Chondrocyte (in vitro differentiated cells): ENCODE measurements around the gene USH2A. TPM values are rescaled to one million over a fixed set of nuclear protein-coding genes. Genes with fewer than 3 reads are reported as not detected.

ENCODE experiments used
- DNase-seq: peaks from one replicate; pipeline ENCODE4 v3.0.0; 2021; ENCODE audit warnings: mixed read lengths, low spot score
- H3K27ac Mint-ChIP-seq: one replicate; pipeline ENCODE4 v1.8.0; 2021; ENCODE audit warnings: mild to moderate bottlenecking, moderate library complexity, mixed read lengths; ENCODE audit not compliant: unreplicated experiment
- H3K27me3 Mint-ChIP-seq: 2 replicates; pipeline ENCODE4 v1.8.0; 2021; ENCODE audit warnings: low read depth, mixed read lengths
- H3K36me3 Mint-ChIP-seq: 2 replicates; pipeline ENCODE4 v1.8.0; 2021; ENCODE audit warnings: low read depth, mixed read lengths
- H3K4me1 Mint-ChIP-seq: 2 replicates; pipeline ENCODE4 v1.8.0; 2021; ENCODE audit warnings: low read depth, mild to moderate bottlenecking, mixed read lengths
- H3K4me3 Mint-ChIP-seq: one replicate; pipeline ENCODE4 v1.8.0; 2021; ENCODE audit warnings: mild to moderate bottlenecking, moderate library complexity, mixed read lengths; ENCODE audit not compliant: unreplicated experiment
- H3K9me3 Mint-ChIP-seq: 2 replicates; pipeline ENCODE4 v1.8.0; 2021; ENCODE audit warnings: low read depth, mixed read lengths
- CTCF ChIP-seq: fragments of 200-600 bp; sonication (generic); IDR thresholded peaks from 2 replicates; pipeline ENCODE4 v1.5.0; 2021; ENCODE audit warnings: antibody characterized with exemption, mild to moderate bottlenecking, moderate library complexity
- total RNA-seq: library from RNA; stranded (reverse); gene quantifications from 3 replicates; pipeline ENCODE4 v1.2.1, GENCODE V29; 2021

Gene USH2A
- total RNA-seq, 1 donor from 2014 or later, result not detected

GRCh38 chr1:215600258-215600792, 822.9 kb downstream of the USH2A start:
- no peaks in the 10 kb centered on the region for H3K9me3 Mint-ChIP-seq
- no peak for DNase-seq
- H3K4me1 Mint-ChIP-seq, result peaks cover 33% of the 10 kb centered on the region
- no peak overlapping the region for H3K4me3 Mint-ChIP-seq
- H3K36me3 Mint-ChIP-seq, result peaks cover 16% of the 10 kb centered on the region
- TF ChIP-seq CTCF, result no peak
- H3K27me3 Mint-ChIP-seq, result no peaks in the 10 kb centered on the region
- H3K27ac Mint-ChIP-seq, result no peak overlapping the region

DNA sequence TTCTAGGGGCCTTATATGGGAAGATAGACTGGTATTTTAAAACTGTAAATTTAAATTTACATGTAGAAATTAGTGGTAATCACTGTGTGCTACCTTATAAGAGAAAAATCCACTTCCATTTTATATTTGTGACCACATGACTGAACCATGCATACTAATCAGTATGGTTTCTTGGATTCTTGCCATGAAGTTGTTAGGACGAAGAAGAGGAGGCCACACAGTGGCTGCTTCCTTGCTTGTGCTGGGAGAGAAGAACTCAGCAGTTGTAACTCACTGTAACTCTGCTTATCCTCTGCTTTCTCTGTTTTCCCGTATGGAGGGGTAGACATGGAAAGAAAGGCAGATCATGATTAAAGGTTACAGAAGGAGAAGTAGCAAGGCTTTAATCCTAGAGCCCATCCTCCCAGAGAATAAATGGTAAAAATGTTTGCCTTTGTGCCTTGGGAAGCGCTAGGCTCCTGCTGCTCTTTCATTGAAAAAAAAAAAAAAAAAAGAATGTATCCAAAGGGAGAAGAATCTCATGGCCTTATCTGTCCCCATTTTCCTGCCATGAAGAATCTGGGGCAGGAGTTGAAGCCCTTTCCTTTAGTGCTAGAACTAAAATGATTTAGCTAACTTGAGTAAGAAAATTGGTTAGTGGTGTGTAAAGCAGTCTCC, 823.7 kb downstream of the USH2A start:
- Mint-ChIP-seq H3K27me3 (no peaks in the 10 kb centered on the region), H3K36me3 (peaks cover 16% of the 10 kb centered on the region), H3K27ac (no peak overlapping the region), H3K4me3 (no peak overlapping the region), H3K9me3 (no peaks in the 10 kb centered on the region), H3K4me1 (peaks cover 40% of the 10 kb centered on the region)
- no peak for DNase-seq
- no peak for TF ChIP-seq CTCF

DNA sequence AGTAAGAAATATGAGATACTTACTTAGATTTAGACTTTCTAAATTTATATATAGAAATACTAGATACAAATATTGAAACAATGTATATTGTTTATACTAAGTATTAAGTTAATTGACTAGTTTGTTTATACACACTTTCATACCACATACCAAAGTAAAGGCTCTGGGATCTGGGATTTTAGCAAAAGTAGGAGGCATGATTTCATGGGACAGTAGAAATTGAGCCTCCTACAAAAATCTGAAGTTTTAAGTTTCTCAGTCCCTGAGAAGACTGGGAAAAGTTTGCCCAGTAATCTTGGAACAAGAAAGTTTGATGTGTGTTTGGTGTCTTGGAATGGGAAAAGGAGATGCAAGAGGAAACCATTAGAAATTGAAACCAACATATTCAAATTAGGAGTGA, 825.3 kb downstream of the USH2A start:
- no peak overlapping the region for H3K27ac Mint-ChIP-seq
- no peaks in the 10 kb centered on the region for H3K9me3 Mint-ChIP-seq
- peaks cover 42% of the 10 kb centered on the region for H3K4me1 Mint-ChIP-seq
- DNase-seq, result no peak
- H3K27me3 Mint-ChIP-seq, result no peaks in the 10 kb centered on the region
- TF ChIP-seq CTCF, result no peak
- H3K36me3 Mint-ChIP-seq, result peaks cover 13% of the 10 kb centered on the region
- H3K4me3 Mint-ChIP-seq, result no peak overlapping the region

DNA sequence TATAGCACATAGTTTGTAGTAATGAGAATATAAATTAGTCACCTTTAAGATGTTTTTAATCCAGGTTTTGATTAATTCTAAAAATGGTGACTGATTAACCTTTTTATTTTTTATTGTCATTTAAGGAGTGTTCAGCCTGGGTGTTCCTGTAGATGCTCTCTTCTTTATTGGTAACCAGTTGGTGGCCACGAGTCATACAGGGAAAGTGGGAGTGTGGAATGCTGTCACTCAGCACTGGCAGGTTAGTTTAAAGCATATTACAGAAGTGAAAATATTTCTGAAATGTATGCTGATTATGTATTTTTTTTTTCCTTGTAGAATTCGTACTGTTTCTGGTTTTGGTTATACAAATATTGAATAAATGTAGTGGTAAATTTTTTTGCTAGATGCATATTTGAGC, 828.0 kb downstream of the USH2A start:
- Mint-ChIP-seq H3K9me3 (no peaks in the 10 kb centered on the region), H3K36me3 (peaks cover 17% of the 10 kb centered on the region), H3K27me3 (no peaks in the 10 kb centered on the region), H3K4me1 (peaks cover 39% of the 10 kb centered on the region), H3K27ac (peak overlapping the region; percentile 75), H3K4me3 (no peak overlapping the region)
- DNase-seq, result no peak
- TF ChIP-seq CTCF, result no peak

GRCh38 chr1:215594640-215595039, 828.6 kb downstream of the USH2A start:
- no peak for DNase-seq
- H3K36me3 Mint-ChIP-seq, result peaks cover 17% of the 10 kb centered on the region
- peak overlapping the region; percentile 75 for H3K27ac Mint-ChIP-seq
- no peak for TF ChIP-seq CTCF
- H3K27me3 Mint-ChIP-seq, result no peaks in the 10 kb centered on the region
- H3K4me1 Mint-ChIP-seq, result peaks cover 36% of the 10 kb centered on the region
- no peak overlapping the region for H3K4me3 Mint-ChIP-seq
- H3K9me3 Mint-ChIP-seq, result no peaks in the 10 kb centered on the region
